H1 (cell line): ENCODE results near the gene OR5B2. TPM values are rescaled to one million over a fixed set of nuclear protein-coding genes. Genes with fewer than 3 reads are reported as not detected.
"Not testable (repeated sequence)": the region's sequence is repeated elsewhere in the genome, so short reads cannot be mapped to it uniquely, and the experiment has no call there.

Experiments
- CTCF ChIA-PET: fragments of 300-600 bp; sonication (Branson Sonifier 250); formaldehyde crosslinking; loops from one replicate; lab custom pipeline; 2021; ENCODE audit not compliant: partially characterized antibody; lab: Charles Lee
- POLR2A ChIA-PET: fragments of 300-600 bp; sonication (Branson Sonifier 250); formaldehyde crosslinking; loops from one replicate; lab custom pipeline; 2021; ENCODE audit warnings: inconsistent platforms; ENCODE audit not compliant: partially characterized antibody; lab: Charles Lee
- DNase-seq, 2 experiments: peaks; one replicate each; pipeline versions ENCODE4 v3.0.0 to v3.0.0-alpha.2; 2010 to 2022; ENCODE audit warnings: low spot score in 2 of 2, low read depth in 1 of 2, mixed read lengths in 1 of 2
- FAIRE-seq: peaks from 2 replicates; lab custom pipeline; 2011; peaks lifted over from hg19 to GRCh38; lab: Jason Lieb, UNC
- H2AFZ ChIP-seq: 2 replicates; pipeline ENCODE4 v1.8.1; 2012; ENCODE audit warnings: low read length, inconsistent platforms
- H2AK5ac ChIP-seq: 2 replicates; pipeline ENCODE4 v1.6.1; 2013; ENCODE audit warnings: low read depth, low read length
- H2BK120ac ChIP-seq: replicated peaks from 2 replicates; pipeline ENCODE3; 2013; ENCODE audit warnings: low read depth, low read length, inconsistent platforms
- H2BK12ac ChIP-seq: 2 replicates; pipeline ENCODE4 v1.6.1; 2013; ENCODE audit warnings: low read depth, low read length
- H2BK15ac ChIP-seq: 2 replicates; pipeline ENCODE4 v1.6.1; 2013; ENCODE audit warnings: low read length
- H2BK20ac ChIP-seq: 2 replicates; pipeline ENCODE4 v1.6.1; 2013; ENCODE audit warnings: low read length
- H2BK5ac ChIP-seq: 2 replicates; pipeline ENCODE4 v1.6.1; 2013; ENCODE audit warnings: low read depth, low read length
- H3K14ac ChIP-seq: 2 replicates; pipeline ENCODE4 v1.6.1; 2013; ENCODE audit warnings: inconsistent platforms; ENCODE audit not compliant: insufficient read length
- H3K18ac ChIP-seq: 2 replicates; pipeline ENCODE4 v1.6.1; 2013; ENCODE audit warnings: low read length; ENCODE audit errors: extremely low read depth
- H3K23ac ChIP-seq: 2 replicates; pipeline ENCODE4 v1.6.1; 2013; ENCODE audit warnings: inconsistent platforms; ENCODE audit not compliant: insufficient read length
- H3K23me2 ChIP-seq: 2 replicates; pipeline ENCODE4 v1.6.1; 2013; ENCODE audit warnings: low read depth, low read length
- H3K27ac ChIP-seq: 2 replicates; pipeline ENCODE4 v1.6.1; 2011; ENCODE audit warnings: low read depth, low read length, inconsistent platforms
- H3K27me3 ChIP-seq, 4 experiments: replicated peaks in 1 of 4; 1 replicate in 1 of 4; 2 replicates in 3 of 4; pipeline versions ENCODE4 v1.6.1 to v1.8.1; 2011 to 2013; ENCODE audit warnings: low read length in 3 of 4, mild to moderate bottlenecking in 3 of 4, inconsistent platforms in 2 of 4, mixed read lengths in 2 of 4, moderate library complexity in 1 of 4; ENCODE audit not compliant: control insufficient read depth in 3 of 4, insufficient read depth in 3 of 4; ENCODE audit errors: extremely low read depth in 1 of 4
- H3K36me3 ChIP-seq, 4 experiments: 2 replicates each; pipeline versions ENCODE4 v1.6.1 to v1.8.1; 2011 to 2013; ENCODE audit warnings: mild to moderate bottlenecking in 4 of 4, low read length in 3 of 4, moderate library complexity in 2 of 4, control low read depth in 1 of 4, inconsistent platforms in 1 of 4; ENCODE audit not compliant: insufficient read depth in 4 of 4, control insufficient read depth in 2 of 4
- H3K4ac ChIP-seq: replicated peaks from 2 replicates; pipeline ENCODE3; 2013; ENCODE audit warnings: low read length, low read depth, mixed read lengths, inconsistent platforms; ENCODE audit not compliant: insufficient read length
- H3K4me1 ChIP-seq, 4 experiments: replicated peaks in 1 of 4; 1 replicate in 1 of 4; 2 replicates in 3 of 4; pipeline versions ENCODE4 v1.6.1 to v1.8.1; 2011 to 2013; ENCODE audit warnings: low read length in 3 of 4, inconsistent platforms in 2 of 4, mixed read lengths in 1 of 4; ENCODE audit not compliant: insufficient read depth in 4 of 4, control insufficient read depth in 3 of 4
- H3K4me2 ChIP-seq, 2 experiments: 2 replicates each; pipeline versions ENCODE4 v1.6.1 to v1.8.1; 2011 to 2013; ENCODE audit warnings: low read depth in 2 of 2, low read length in 2 of 2, control low read depth in 1 of 2, inconsistent platforms in 1 of 2, mild to moderate bottlenecking in 1 of 2; ENCODE audit not compliant: insufficient read depth in 1 of 2
- H3K4me3 ChIP-seq, 4 experiments: fragments of 200-600, 300-600 bp in 1 of 4; sonication (generic), shearing (Covaris generic), sonication (Bioruptor Twin) in 1 of 4; 2 replicates each; pipeline versions ENCODE4 v1.5.1 to v1.8.1; 2011 to 2016; ENCODE audit warnings: low read length in 4 of 4, low read depth in 3 of 4, control low read depth in 2 of 4, inconsistent platforms in 2 of 4, mild to moderate bottlenecking in 2 of 4, mixed read lengths in 1 of 4, moderate library complexity in 1 of 4; ENCODE audit not compliant: insufficient read depth in 2 of 4; ENCODE audit errors: extremely low read depth in 1 of 4
- H3K56ac ChIP-seq: replicated peaks from 2 replicates; pipeline ENCODE3; 2013; ENCODE audit warnings: low read depth, mild to moderate bottlenecking, mixed read lengths, low read length, inconsistent platforms; ENCODE audit not compliant: insufficient read length
- H3K79me1 ChIP-seq: 2 replicates; pipeline ENCODE4 v1.6.1; 2013; ENCODE audit warnings: low read depth, low read length, control low read depth
- H3K79me2 ChIP-seq, 2 experiments: 2 replicates each; pipeline versions ENCODE4 v1.6.1 to v1.8.1; 2012 to 2013; ENCODE audit warnings: low read length in 2 of 2, mild to moderate bottlenecking in 2 of 2, inconsistent platforms in 1 of 2; ENCODE audit not compliant: insufficient read depth in 2 of 2, control insufficient read depth in 1 of 2
- H3K9ac ChIP-seq, 4 experiments: replicated peaks in 1 of 4; 1 replicate in 1 of 4; 2 replicates in 3 of 4; pipeline versions ENCODE4 v1.6.1 to v1.8.1; 2011 to 2013; ENCODE audit warnings: low read depth in 3 of 4, low read length in 3 of 4, control low read depth in 2 of 4, mild to moderate bottlenecking in 2 of 4, moderate library complexity in 2 of 4, inconsistent platforms in 1 of 4; ENCODE audit errors: extremely low read depth in 1 of 4
- H3K9me3 ChIP-seq, 2 experiments: 2 replicates each; pipeline versions ENCODE4 v1.6.1 to v1.8.1; 2012 to 2013; ENCODE audit warnings: mild to moderate bottlenecking in 2 of 2, moderate library complexity in 2 of 2, control low read depth in 1 of 2, inconsistent platforms in 1 of 2, low read depth in 1 of 2, low read length in 1 of 2, mixed read lengths in 1 of 2; ENCODE audit not compliant: insufficient read depth in 2 of 2
- H4K20me1 ChIP-seq, 2 experiments: replicated peaks in 1 of 2; 2 replicates each; pipeline versions ENCODE3 to v1.8.1; 2011 to 2013; ENCODE audit warnings: inconsistent platforms in 2 of 2, low read length in 2 of 2, mild to moderate bottlenecking in 1 of 2; ENCODE audit not compliant: insufficient read depth in 2 of 2, control insufficient read depth in 1 of 2
- H4K5ac ChIP-seq: 2 replicates; pipeline ENCODE4 v1.6.1; 2013; ENCODE audit warnings: low read length, low read depth, mixed read lengths, inconsistent platforms; ENCODE audit not compliant: insufficient read length
- H4K8ac ChIP-seq: 2 replicates; pipeline ENCODE4 v1.8.0; 2013; ENCODE audit warnings: mild to moderate bottlenecking, moderate library complexity, low read length, inconsistent platforms; ENCODE audit not compliant: insufficient read depth; ENCODE audit errors: extremely low read depth
- H4K91ac ChIP-seq: replicated peaks from 2 replicates; pipeline ENCODE3; 2013; ENCODE audit warnings: low read length, mixed read lengths, inconsistent platforms; ENCODE audit not compliant: insufficient read length
- WGBS, 2 experiments: shearing (Covaris generic) in 1 of 2; methylation state at CpG; one replicate each; pipeline versions ENCODE4 v1.1.6 to v1.1.7; 2013 to 2015; ENCODE audit warnings: low lambda C conversion rate in 2 of 2, mixed read lengths in 2 of 2, inconsistent platforms in 1 of 2, low coverage in 1 of 2, missing lambda C conversion rate in 1 of 2; ENCODE audit not compliant: insufficient replicate concordance in 2 of 2, insufficient coverage in 1 of 2, insufficient read length in 1 of 2; ENCODE audit errors: extremely low coverage in 1 of 2, missing lambda C conversion rate in 1 of 2; 5-methylcytosine and 5-hydroxymethylcytosine counted together
- polyA plus RNA-seq, 7 experiments: library from polyadenylated mRNA; depleted of rRNA in 3 of 7; stranded (reverse) in 5 of 7; unstranded in 2 of 7; fragments of >200 nt in 5 of 7; fragments of 200-250 nt in 2 of 7; gene quantifications; 1 replicate in 5 of 7; 2 replicates in 1 of 7; 4 replicates in 1 of 7; pipeline versions ENCODE4 v1.2.1 to v1.2.3, GENCODE V29; 2011 to 2013; ENCODE audit warnings: missing spikeins in 2 of 7, mixed read lengths in 2 of 7
- total RNA-seq: library from RNA; stranded (reverse); fragmentation: NEBNext Ultra II Directional; extraction: Animal tissue kit (Norgen Biotek cat#: 25700); gene quantifications from 2 replicates; pipeline ENCODE4 v1.2.1, GENCODE V29; 2021

OR5B2 gene
- total and polyA plus RNA-seq, 2 of the 8 experiments (the other 6 are each of a cell fraction or from before 2014, with no cell fraction given): 0.06 TPM; not detected in 1

GRCh38 chr11:58399622-58400021 lies 28.3 kb downstream of the OR5B2 start:
- H4K5ac ChIP-seq, H3K79me1 ChIP-seq, H2BK15ac ChIP-seq, H3K27ac ChIP-seq, DNase-seq, H3K14ac ChIP-seq, H3K4me3 ChIP-seq, H2BK120ac ChIP-seq, FAIRE-seq, H2BK20ac ChIP-seq, H3K4me2 ChIP-seq, H3K18ac ChIP-seq, H3K4ac ChIP-seq, H3K23me2 ChIP-seq, H3K4me1 ChIP-seq, H4K20me1 ChIP-seq, H3K23ac ChIP-seq, H2BK12ac ChIP-seq, H4K8ac ChIP-seq, CTCF ChIA-PET, H4K91ac ChIP-seq, H3K56ac ChIP-seq, H3K79me2 ChIP-seq, H3K9ac ChIP-seq, H2AFZ ChIP-seq, POLR2A ChIA-PET, H3K36me3 ChIP-seq, H2BK5ac ChIP-seq, H2AK5ac ChIP-seq, H3K27me3 ChIP-seq: not testable (repeated sequence)
- WGBS, 2 experiments: 100% methylated on average over 1 of the region's 2 CpGs; no CpG with 5 or more reads in 1 of the 2 experiments
- H3K9me3 ChIP-seq: peaks cover 12 to 17% of the 10 kb centered on the region in 2 experiments
